H9 (cell line): Measurements from ENCODE around the gene TRAF7. TPM values are rescaled to one million over a fixed set of nuclear protein-coding genes. Genes with fewer than 3 reads are reported as not detected.

Experiments
- DNase-seq: peaks from one replicate; pipeline ENCODE4 v3.0.0-alpha.2; 2017
- H2AFZ ChIP-seq: one replicate; pipeline ENCODE4 v1.6.1; 2013; ENCODE audit warnings: mild to moderate bottlenecking, low read length, control low read depth, moderate library complexity
- H2AK5ac ChIP-seq: 2 replicates; pipeline ENCODE4 v1.6.1; 2013; ENCODE audit warnings: low read length, control low read depth, mixed read lengths; ENCODE audit not compliant: insufficient read length
- H2BK120ac ChIP-seq: one replicate; pipeline ENCODE4 v1.6.1; 2013; ENCODE audit warnings: low read depth, mild to moderate bottlenecking, low read length, control low read depth, inconsistent platforms; ENCODE audit not compliant: poor library complexity, severe bottlenecking
- H2BK12ac ChIP-seq: 2 replicates; pipeline ENCODE4 v1.6.1; 2013; ENCODE audit warnings: low read length, control low read depth, mixed read lengths, low read depth; ENCODE audit not compliant: insufficient read length
- H2BK15ac ChIP-seq: 2 replicates; pipeline ENCODE4 v1.6.1; 2013; ENCODE audit warnings: low read depth, low read length, control low read depth
- H2BK20ac ChIP-seq: one replicate; pipeline ENCODE4 v1.6.1; 2013; ENCODE audit warnings: low read depth, mild to moderate bottlenecking, low read length, control low read depth, inconsistent platforms; ENCODE audit not compliant: poor library complexity, severe bottlenecking
- H2BK5ac ChIP-seq: 2 replicates; pipeline ENCODE4 v1.6.1; 2013; ENCODE audit warnings: low read length, control low read depth, mixed read lengths; ENCODE audit not compliant: insufficient read length
- H3K14ac ChIP-seq: 2 replicates; pipeline ENCODE4 v1.6.1; 2013; ENCODE audit warnings: low read length, control low read depth; ENCODE audit not compliant: insufficient read depth
- H3K18ac ChIP-seq: 2 replicates; pipeline ENCODE4 v1.6.1; 2013; ENCODE audit warnings: low read depth, mild to moderate bottlenecking, mixed read lengths, low read length, control low read depth; ENCODE audit not compliant: insufficient read length
- H3K23ac ChIP-seq: 2 replicates; pipeline ENCODE4 v1.6.1; 2013; ENCODE audit warnings: low read length, control low read depth, mixed read lengths, low read depth; ENCODE audit not compliant: insufficient read length
- H3K23me2 ChIP-seq: 2 replicates; pipeline ENCODE4 v1.6.1; 2013; ENCODE audit warnings: low read depth, mild to moderate bottlenecking, mixed read lengths, low read length, control low read depth; ENCODE audit not compliant: insufficient read length, poor library complexity, severe bottlenecking
- H3K27ac ChIP-seq: 2 replicates; pipeline ENCODE4 v1.5.1; 2013; ENCODE audit warnings: low read length, control low read depth, mixed read lengths, low read depth; ENCODE audit not compliant: insufficient read length
- H3K27me3 ChIP-seq: 2 replicates; pipeline ENCODE4 v1.6.1; 2013; ENCODE audit warnings: low read length, control low read depth, inconsistent platforms; ENCODE audit not compliant: insufficient read depth
- H3K4ac ChIP-seq: 2 replicates; pipeline ENCODE4 v1.6.1; 2013; ENCODE audit warnings: low read depth, mild to moderate bottlenecking, control low read depth, inconsistent platforms, low read length, moderate library complexity
- H3K4me1 ChIP-seq: 2 replicates; pipeline ENCODE4 v1.6.1; 2013; ENCODE audit warnings: low read length, control low read depth, inconsistent platforms; ENCODE audit not compliant: insufficient read depth
- H3K4me2 ChIP-seq: 2 replicates; pipeline ENCODE4 v1.6.1; 2013; ENCODE audit warnings: low read length, control low read depth, mixed read lengths; ENCODE audit not compliant: insufficient read length, insufficient read depth
- H3K56ac ChIP-seq: 2 replicates; pipeline ENCODE4 v1.6.1; 2013; ENCODE audit warnings: low read depth, mild to moderate bottlenecking, mixed read lengths, low read length, control low read depth; ENCODE audit not compliant: insufficient read length
- H3K79me1 ChIP-seq: 2 replicates; pipeline ENCODE4 v1.6.1; 2013; ENCODE audit warnings: low read depth, mild to moderate bottlenecking, moderate library complexity, low read length, control low read depth, inconsistent platforms; ENCODE audit not compliant: insufficient read depth, poor library complexity, severe bottlenecking
- H3K79me2 ChIP-seq: 2 replicates; pipeline ENCODE4 v1.6.1; 2013; ENCODE audit warnings: low read length, control low read depth, inconsistent platforms; ENCODE audit not compliant: insufficient read depth
- H3K9ac ChIP-seq: 2 replicates; pipeline ENCODE4 v1.6.1; 2013; ENCODE audit warnings: low read length, control low read depth, mixed read lengths; ENCODE audit not compliant: insufficient read length; ENCODE audit errors: extremely low read depth
- H3K9me3 ChIP-seq: one replicate; pipeline ENCODE4 v1.6.1; 2013; ENCODE audit warnings: low read depth, low read length, inconsistent platforms; ENCODE audit not compliant: control insufficient read depth
- H3T11ph ChIP-seq: one replicate; pipeline ENCODE4 v1.6.1; 2013; ENCODE audit warnings: mild to moderate bottlenecking, low read length, control low read depth, inconsistent platforms
- H4K20me1 ChIP-seq: one replicate; pipeline ENCODE4 v1.6.1; 2013; ENCODE audit not compliant: control insufficient read depth, insufficient read length, insufficient read depth
- H4K5ac ChIP-seq: 2 replicates; pipeline ENCODE4 v1.6.1; 2013; ENCODE audit warnings: low read depth, mild to moderate bottlenecking, mixed read lengths, low read length, control low read depth; ENCODE audit not compliant: insufficient read length
- H4K8ac ChIP-seq: replicated peaks from 2 replicates; pipeline ENCODE4 v1.6.1; 2013; ENCODE audit warnings: low read length, control low read depth, mixed read lengths, low read depth; ENCODE audit not compliant: insufficient read length
- H4K91ac ChIP-seq: 2 replicates; pipeline ENCODE4 v1.6.1; 2013; ENCODE audit warnings: low read depth, mild to moderate bottlenecking, moderate library complexity, mixed read lengths, low read length, control low read depth; ENCODE audit not compliant: insufficient read length
- H3K27ac Mint-ChIP-seq, 3 experiments: 2 replicates in 2 of 3; 3 replicates in 1 of 3; pipeline ENCODE4 v1.8.0; 2020 to 2021; ENCODE audit warnings: mixed read lengths in 3 of 3, mild to moderate bottlenecking in 1 of 3, moderate library complexity in 1 of 3
- H3K27me3 Mint-ChIP-seq: 2 replicates; pipeline ENCODE4 v1.8.0; 2021; ENCODE audit warnings: low read depth, mild to moderate bottlenecking, moderate library complexity, mixed read lengths
- H3K36me3 Mint-ChIP-seq, 3 experiments: 2 replicates in 2 of 3; 3 replicates in 1 of 3; pipeline ENCODE4 v1.8.0; 2020 to 2021; ENCODE audit warnings: low read depth in 3 of 3, mixed read lengths in 3 of 3; ENCODE audit not compliant: insufficient read depth in 1 of 3
- H3K4me1 Mint-ChIP-seq, 2 experiments: 2 replicates each; pipeline ENCODE4 v1.8.0; 2020; ENCODE audit warnings: mixed read lengths in 2 of 2
- H3K4me3 Mint-ChIP-seq, 2 experiments: 2 replicates in 1 of 2; 3 replicates in 1 of 2; pipeline ENCODE4 v1.8.0; 2020 to 2021; ENCODE audit warnings: mild to moderate bottlenecking in 2 of 2, mixed read lengths in 2 of 2, moderate library complexity in 1 of 2
- H3K9me3 Mint-ChIP-seq, 2 experiments: 2 replicates in 1 of 2; 3 replicates in 1 of 2; pipeline ENCODE4 v1.8.0; 2020; ENCODE audit warnings: mild to moderate bottlenecking in 2 of 2, mixed read lengths in 2 of 2, moderate library complexity in 1 of 2
- CTCF ChIP-seq: fragments of 200-600 bp; sonication (generic); conservative IDR thresholded peaks from 3 replicates; pipeline ENCODE4 v1.8.0; 2021; ENCODE audit warnings: antibody characterized with exemption, mild to moderate bottlenecking
- WGBS: extraction: QIAGEN DNeasy Blood & Tissue Kit; methylation state at CpG from one replicate; pipeline ENCODE4 v1.1.7; 2013; ENCODE audit warnings: missing lambda C conversion rate, low lambda C conversion rate, mixed read lengths; ENCODE audit not compliant: insufficient read length; ENCODE audit errors: extremely low coverage; 5-methylcytosine and 5-hydroxymethylcytosine counted together
- total RNA-seq: library from RNA; stranded (reverse); gene quantifications from 2 replicates; pipeline ENCODE4 v1.2.1, GENCODE V29; 2021

The TRAF7 gene
- total RNA-seq, 1 experiment from 2014 or later, result 108 TPM

- Mint-ChIP-seq H3K4me1 (peaks cover 25 to 54% of the 10 kb centered on the region in 2 experiments), H3K4me3 (peak overlapping the region; percentile 97), H3K36me3 (peaks cover 30 to 44% (median 40%) of the 10 kb centered on the region in 3 experiments), H3K9me3 (peaks cover 0 to 9% of the 10 kb centered on the region in 2 experiments; a peak in 3 of 5 replicates), H3K27me3 (no peaks in the 10 kb centered on the region; the same call in 1 of the 2 replicates), H3K27ac (peak overlapping the region; percentile 28 to 97 (median 95))
- peak overlapping the region; percentile 73 for H3K4me2 ChIP-seq
- H3K18ac ChIP-seq, result no peak overlapping the region
- peaks cover 25% of the 10 kb centered on the region for H3K23me2 ChIP-seq
- H3K27me3 ChIP-seq, result no peaks in the 10 kb centered on the region
- H3K79me2 ChIP-seq, result peaks cover 50% of the 10 kb centered on the region; the same call in 1 of the 2 replicates
- peaks cover 17% of the 10 kb centered on the region for H3K79me1 ChIP-seq
- no peak overlapping the region for H2BK12ac ChIP-seq
- peaks cover 2% of the 10 kb centered on the region for H4K20me1 ChIP-seq
- H3K56ac ChIP-seq, result no peak overlapping the region
- 0 out of 2 replicates have a peak overlapping the region, but pooled peaks have one; percentile 30 for H3K14ac ChIP-seq
- no peak for TF ChIP-seq CTCF
- no peaks in the 10 kb centered on the region; the same call in 1 of the 2 replicates for H3K4me1 ChIP-seq
- no peak overlapping the region for H2BK120ac ChIP-seq
- no peak overlapping the region for H3T11ph ChIP-seq
- no peak overlapping the region for H3K23ac ChIP-seq
- H4K5ac ChIP-seq, result no peak overlapping the region
- H2AFZ ChIP-seq, result no peak overlapping the region
- peak overlapping the region; percentile 78 for H3K9ac ChIP-seq
- no peaks in the 10 kb centered on the region for H3K9me3 ChIP-seq
- no peak overlapping the region for H4K8ac ChIP-seq
- H2AK5ac ChIP-seq, result no peak overlapping the region
- H2BK20ac ChIP-seq, result no peak overlapping the region
- no peak overlapping the region for H2BK15ac ChIP-seq
- H3K27ac ChIP-seq, result no peak overlapping the region
- no CpG with 5 or more reads among the region's 47 CpGs for WGBS
- no peak for DNase-seq
- no peak overlapping the region for H3K4ac ChIP-seq
- no peak overlapping the region for H2BK5ac ChIP-seq
- H4K91ac ChIP-seq, result no peak overlapping the region
Measured at GRCh38 chr16:2155977-2156848, 631 bp downstream of the TRAF7 start.
